Measurements from ENCODE around the gene PASD1. TPM values are rescaled to one million over a fixed set of nuclear protein-coding genes. Genes with fewer than 3 reads are reported as not detected.
A peak's percentile ranks its signal among the peaks of the same experiment; 100 is the strongest.

PASD1 gene
- total RNA-seq (2014; rRNA removed) (not detected in 2 replicates), Bru-seq, nascent RNA (percentile 5 among the genes with signal in this experiment), BruChase-seq, experiment 1, labeled RNA remaining after a 6-hour chase (percentile 2 among the genes with signal in this experiment), BruChase-seq, experiment 2, labeled RNA remaining after a 2-hour chase (percentile 4 among the genes with signal in this experiment)
- long read RNA-seq, result 0 reads

DNA sequence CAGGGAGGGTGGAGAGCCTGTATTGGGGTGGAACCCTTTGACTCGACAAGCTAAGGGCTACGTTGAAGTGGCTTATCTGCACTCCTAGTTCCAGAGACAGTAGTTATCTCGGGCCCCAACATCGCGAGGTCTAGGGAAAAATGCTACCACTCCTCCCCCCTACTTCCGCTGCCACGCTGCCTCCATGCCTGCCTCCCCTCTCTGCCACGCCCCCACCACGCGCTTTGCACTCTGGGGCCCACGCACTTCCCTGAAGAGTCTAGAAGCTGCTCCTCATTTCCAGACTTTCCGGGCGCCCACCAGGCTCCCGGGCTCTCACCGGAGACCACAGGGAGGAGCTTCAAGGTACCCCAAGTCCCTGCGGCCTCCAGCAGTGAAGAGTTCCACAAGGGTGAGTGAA lies at the start of gene PASD1:
Gene PASD1, plus strand, starts transcription at position 227 of the 400 bp plus-strand sequence. CDS start 37,879 bp downstream, outside the sequence.
- TF ChIP-seq CTCF (conservative IDR thresholded peaks at IDR 0.05; ENCODE audit: low read depth, low read length) (no peak), EZH2 (IDR thresholded peaks at IDR 0.05; ENCODE audit: low read length, unreplicated experiment) (no peak), EZH2phosphoT487 (IDR thresholded peaks at IDR 0.05; ENCODE audit: borderline replicate concordance, low read length) (no peak)
- no peaks in the 10 kb centered on the region for H3K36me3 ChIP-seq (ENCODE audit: low read depth, low read length)
- no peaks in the 10 kb centered on the region for H3K9me2 ChIP-seq (replicated peaks; ENCODE audit: low read length)
- H3K27me3 ChIP-seq (ENCODE audit: low read length), result no peaks in the 10 kb centered on the region
- no peak within 1 kb of the TSS for H3K27ac ChIP-seq (ENCODE audit: low read length)
- H3K4me1 ChIP-seq (ENCODE audit: insufficient read depth, low read length), result no peaks in the 10 kb centered on the region
- CTCF ChIA-PET, result no interaction called here
- no peaks in the 10 kb centered on the region for H3K9me3 ChIP-seq (ENCODE audit: low read length)
- no peaks in the 10 kb centered on the region for H4K20me1 ChIP-seq (ENCODE audit: low read length)
- no TSS peak for BruUV-seq (replicated peaks)
- H3K4me3 ChIP-seq (ENCODE audit: low read length), result no peak within 1 kb of the TSS
- H3F3A ChIP-seq (ENCODE audit: low read length, unreplicated experiment), result no peaks in the 10 kb centered on the region
- no peak for DNase-seq
- intact Hi-C loops (cut with micrococcal nuclease), result no loop called here
- POLR2A ChIA-PET (ENCODE audit: unreplicated experiment), result no interaction called here
- H3K79me2 ChIP-seq (ENCODE audit: low read length), result no peaks in the 10 kb centered on the region
- no peak within 1 kb of the TSS for H3K9ac ChIP-seq (ENCODE audit: low read length)
- ATAC-seq, result no peak
- H3K4me2 ChIP-seq (ENCODE audit: low read length), result no peak within 1 kb of the TSS
- no peak within 1 kb of the TSS for H2AFZ ChIP-seq (ENCODE audit: low read length)

DNA sequence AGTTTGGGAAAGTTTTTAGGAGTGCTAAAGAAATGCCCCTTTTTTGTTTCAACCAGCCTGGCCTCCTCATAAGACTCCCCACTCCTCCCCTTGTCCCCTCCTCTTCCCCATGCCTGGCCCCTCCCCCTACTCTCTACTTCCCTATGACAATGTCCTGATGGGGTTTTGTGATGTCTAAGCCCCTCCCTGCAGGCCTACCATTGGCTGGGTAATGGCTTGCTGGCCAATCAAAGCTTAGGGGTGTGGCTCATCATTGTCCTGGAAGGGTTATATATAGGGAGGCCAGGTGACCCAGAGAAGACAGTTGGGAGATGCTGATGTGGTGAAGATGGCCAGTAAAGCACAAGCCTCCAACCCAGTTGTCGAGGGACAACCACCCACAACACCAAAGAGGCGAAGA lies 48.2 kb upstream of the PASD1 start:
- Histone ChIP-seq H3K9ac (ENCODE audit: low read length) (no peak overlapping the region), H3K4me1 (ENCODE audit: insufficient read depth, low read length) (no peaks in the 10 kb centered on the region), H3K36me3 (ENCODE audit: low read depth, low read length) (no peaks in the 10 kb centered on the region), H3K4me2 (ENCODE audit: low read length) (no peak overlapping the region), H3F3A (ENCODE audit: low read length, unreplicated experiment) (no peaks in the 10 kb centered on the region), H3K9me3 (ENCODE audit: low read length) (no peaks in the 10 kb centered on the region), H2AFZ (ENCODE audit: low read length) (no peak overlapping the region), H4K20me1 (ENCODE audit: low read length) (no peaks in the 10 kb centered on the region), H3K27ac (ENCODE audit: low read length) (no peak overlapping the region), H3K4me3 (ENCODE audit: low read length) (no peak overlapping the region), H3K27me3 (ENCODE audit: low read length) (0 out of 2 replicates have a peak, but pooled peaks cover 7% of the 10 kb centered on the region), H3K79me2 (ENCODE audit: low read length) (no peaks in the 10 kb centered on the region), H3K9me2 (replicated peaks; ENCODE audit: low read length) (no peaks in the 10 kb centered on the region)
- POLR2A ChIA-PET (ENCODE audit: unreplicated experiment), result no interaction called here
- DNase-seq (no peak), ATAC-seq (no peak)
- CTCF ChIA-PET, result no interaction called here
- intact Hi-C loops (cut with micrococcal nuclease), result no loop called here
- TF ChIP-seq EZH2phosphoT487 (IDR thresholded peaks at IDR 0.05; ENCODE audit: borderline replicate concordance, low read length), result no peak
- no peak for TF ChIP-seq CTCF (conservative IDR thresholded peaks at IDR 0.05; ENCODE audit: low read depth, low read length)
- TF ChIP-seq EZH2 (IDR thresholded peaks at IDR 0.05; ENCODE audit: low read length, unreplicated experiment), result no peak
- BruUV-seq (replicated peaks), result no TSS peak

DNA sequence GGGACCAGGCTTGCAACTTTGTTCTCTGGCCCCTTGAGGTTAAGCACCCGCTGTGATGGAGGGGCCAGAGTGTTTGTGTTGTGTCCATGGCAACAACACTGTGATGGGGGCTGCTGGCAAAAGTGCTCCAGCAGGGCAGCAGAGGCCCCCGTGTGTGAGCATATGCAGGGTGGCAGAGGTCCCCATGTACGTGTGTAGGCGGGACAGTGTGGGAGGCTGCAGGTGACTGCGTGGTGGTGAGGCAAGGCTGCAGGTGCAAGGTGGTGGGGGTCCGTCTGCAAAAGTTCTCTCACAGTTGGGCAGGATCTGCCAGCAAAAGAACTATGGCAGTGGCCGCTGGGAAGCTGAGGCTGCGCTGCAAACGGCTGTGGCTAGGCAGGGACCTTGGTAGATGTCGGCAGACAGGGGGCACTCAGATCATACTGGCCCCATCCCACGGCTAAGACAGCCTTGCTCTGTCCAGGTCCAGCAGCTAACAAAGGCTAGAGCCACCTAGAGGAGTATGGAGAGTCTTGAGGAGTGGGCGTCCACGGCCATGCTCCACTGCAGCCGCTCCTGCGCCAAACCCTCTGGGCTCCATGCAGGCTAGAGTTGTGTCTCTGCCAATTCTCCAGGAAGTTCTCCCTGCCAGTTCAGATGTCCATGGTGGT lies 46.8 kb upstream of the PASD1 start:
- Histone ChIP-seq H3K27me3 (ENCODE audit: low read length) (0 out of 2 replicates have a peak, but pooled peaks cover 7% of the 10 kb centered on the region), H3K27ac (ENCODE audit: low read length) (no peak overlapping the region), H3K4me3 (ENCODE audit: low read length) (no peak overlapping the region), H2AFZ (ENCODE audit: low read length) (no peak overlapping the region), H3F3A (ENCODE audit: low read length, unreplicated experiment) (no peaks in the 10 kb centered on the region), H4K20me1 (ENCODE audit: low read length) (no peaks in the 10 kb centered on the region), H3K9me2 (replicated peaks; ENCODE audit: low read length) (no peaks in the 10 kb centered on the region), H3K4me1 (ENCODE audit: insufficient read depth, low read length) (no peaks in the 10 kb centered on the region), H3K36me3 (ENCODE audit: low read depth, low read length) (no peaks in the 10 kb centered on the region), H3K9ac (ENCODE audit: low read length) (no peak overlapping the region), H3K79me2 (ENCODE audit: low read length) (no peaks in the 10 kb centered on the region), H3K4me2 (ENCODE audit: low read length) (no peak overlapping the region), H3K9me3 (ENCODE audit: low read length) (no peaks in the 10 kb centered on the region)
- no peak for TF ChIP-seq EZH2phosphoT487 (IDR thresholded peaks at IDR 0.05; ENCODE audit: borderline replicate concordance, low read length)
- TF ChIP-seq CTCF (conservative IDR thresholded peaks at IDR 0.05; ENCODE audit: low read depth, low read length), result no peak
- no peak for TF ChIP-seq EZH2 (IDR thresholded peaks at IDR 0.05; ENCODE audit: low read length, unreplicated experiment)
- no peak for ATAC-seq
- no peak for DNase-seq
- no TSS peak for BruUV-seq (replicated peaks)
- ChIA-PET POLR2A (ENCODE audit: unreplicated experiment) (no interaction called here), CTCF (no interaction called here)
- intact Hi-C loops (cut with micrococcal nuclease), result no loop called here
